ENCODE results near the gene CHID1. TPM values are rescaled to one million over a fixed set of nuclear protein-coding genes. Genes with fewer than 3 reads are reported as not detected.

Gene CHID1
- total RNA-seq, 4 donors from 2014 or later = 75.0 to 144 (median 93.8) TPM

- peaks cover 28 to 36% of the 10 kb centered on the region in 2 donors for H3K36me3 ChIP-seq
- H3K27ac ChIP-seq = no peak overlapping the region
- peaks cover 36 to 44% of the 10 kb centered on the region in 2 donors for H3K4me1 ChIP-seq
- intact Hi-C loops (cut with DNase I) = loop anchor here (10.0 kb wide), 1 partner anchor 91 kb away; the partner anchor contains the start of gene CHID1
- WGBS, 2 donors = 87 to 94% methylated on average over 15 to 37 of the region's 53 CpGs
- no peaks in the 10 kb centered on the region for H3K9me3 ChIP-seq
- H3K27me3 ChIP-seq = no peaks in the 10 kb centered on the region
- TF ChIP-seq CTCF (IDR thresholded peaks at IDR 0.05) (no peak), POLR2A (IDR thresholded peaks at IDR 0.05) (no peak)
- no peak for DNase-seq
- H3K4me3 ChIP-seq (replicated peaks in 1 of 3) = no peak overlapping the region
Measured at GRCh38 chr11:823441-824291, 86.9 kb downstream of the CHID1 start.

DNA sequence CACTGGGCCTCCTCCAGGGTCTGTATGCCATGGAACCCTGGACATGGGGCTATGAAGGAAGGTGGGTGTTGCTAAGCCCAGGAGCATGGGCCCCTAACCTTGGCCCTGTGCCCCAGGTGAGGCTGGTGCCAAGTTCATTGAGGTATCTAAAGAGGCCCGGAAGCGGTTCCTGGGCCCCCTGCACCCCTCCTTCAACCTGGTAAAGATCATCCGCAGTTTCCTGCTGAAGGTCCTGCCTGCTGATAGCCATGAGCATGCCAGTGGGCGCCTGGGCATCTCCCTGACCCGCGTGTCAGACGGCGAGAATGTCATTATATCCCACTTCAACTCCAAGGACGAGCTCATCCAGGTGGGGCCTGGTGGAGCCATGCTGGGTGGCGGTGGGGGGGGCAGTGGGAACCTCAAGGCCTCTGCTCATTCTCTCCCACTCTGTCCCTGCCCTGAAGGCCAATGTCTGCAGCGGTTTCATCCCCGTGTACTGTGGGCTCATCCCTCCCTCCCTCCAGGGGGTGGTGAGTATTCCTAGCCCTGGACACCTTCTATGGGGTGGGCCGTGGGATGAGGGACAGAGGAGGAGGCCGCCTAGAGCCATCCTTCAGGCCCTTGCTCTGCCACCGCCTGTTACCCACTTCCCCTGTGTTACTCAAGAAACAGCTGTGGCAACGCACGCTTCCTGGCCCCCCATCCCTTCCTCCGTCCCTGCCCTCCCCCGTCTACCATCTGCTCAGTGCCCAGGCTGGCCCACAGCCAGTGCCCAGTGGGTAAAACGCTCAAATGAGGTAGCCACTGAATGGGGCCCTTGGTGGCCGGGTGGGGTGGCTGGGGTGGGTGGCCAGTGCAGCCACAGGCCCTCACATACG is 88.9 kb downstream of the CHID1 start:
- no peak for TF ChIP-seq CTCF (IDR thresholded peaks at IDR 0.05)
- TF ChIP-seq POLR2A (IDR thresholded peaks at IDR 0.05) = no peak
- peak overlapping the region in 1 of 3 donors; percentile 89 for H3K4me3 ChIP-seq (replicated peaks in 1 of 3)
- WGBS, 2 donors = 69 to 82% methylated on average over 14 to 22 of the region's 22 CpGs

DNA sequence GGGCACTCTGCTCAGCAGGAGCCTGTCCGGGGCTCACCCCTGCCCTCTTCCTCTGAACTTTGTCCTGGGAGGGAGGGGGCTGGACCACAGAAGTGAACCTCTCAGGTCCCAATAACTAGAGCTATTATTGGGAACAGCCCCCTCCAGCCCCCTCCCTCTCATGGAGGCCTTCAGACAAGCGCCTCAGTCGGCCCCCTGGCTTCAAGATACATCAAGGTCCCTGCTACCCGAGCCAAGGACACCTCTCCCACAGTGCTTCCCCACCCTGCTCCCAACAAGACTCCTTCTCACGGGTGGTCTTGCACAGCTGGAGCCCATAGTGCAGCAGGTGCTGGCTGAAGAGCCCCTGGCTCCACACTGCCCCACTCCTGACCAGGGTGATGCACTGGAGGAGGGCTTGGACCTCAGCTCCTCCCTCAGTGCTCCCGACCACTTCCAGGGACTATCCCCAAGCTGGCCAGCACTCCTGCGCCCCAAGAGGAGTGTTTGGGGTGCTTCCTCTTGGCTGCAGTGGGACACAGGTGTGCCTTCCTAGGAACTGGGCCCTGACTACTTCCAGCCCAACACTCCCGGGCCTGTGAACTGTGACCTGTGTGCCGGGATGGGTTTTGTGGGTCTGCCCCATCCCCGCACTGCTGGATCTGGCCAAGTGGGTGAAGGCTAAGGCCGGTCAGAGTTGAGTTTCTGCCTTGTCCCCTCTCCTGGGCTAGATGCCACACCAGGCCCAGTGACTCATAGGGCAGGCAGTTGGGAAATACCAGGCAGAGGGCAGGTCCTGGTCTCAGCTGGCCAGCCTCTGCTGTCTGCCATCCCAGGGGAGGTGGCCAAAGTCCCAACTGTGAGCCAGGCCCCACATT is 89.7 kb downstream of the CHID1 start:
- H3K4me1 ChIP-seq = peaks cover 21 to 24% of the 10 kb centered on the region in 2 donors
- no peak for TF ChIP-seq CTCF (IDR thresholded peaks at IDR 0.05)
- TF ChIP-seq POLR2A (IDR thresholded peaks at IDR 0.05) = no peak
- peak overlapping the region in 2 of 3 donors; percentile 78 to 98 for H3K27ac ChIP-seq
- H3K36me3 ChIP-seq = peaks cover 28 to 36% of the 10 kb centered on the region in 2 donors
- H3K4me3 ChIP-seq (replicated peaks in 1 of 3) = peak overlapping the region in 2 of 3 donors; percentile 38 to 89
- intact Hi-C loops (cut with DNase I) = loop anchor here (10.0 kb wide), 1 partner anchor 94 kb away; the partner anchor contains the start of gene CHID1
- peak; percentile 69 to 81 for DNase-seq
- WGBS, 2 donors = 41 to 60% methylated on average over 8 to 11 of the region's 11 CpGs
- no peaks in the 10 kb centered on the region for H3K9me3 ChIP-seq
- H3K27me3 ChIP-seq = no peaks in the 10 kb centered on the region

More for the DNA sequence above, 88.9 kb downstream of the CHID1 start:
- no peaks in the 10 kb centered on the region for H3K9me3 ChIP-seq
- H3K27ac ChIP-seq = peak overlapping the region in 1 of 3 donors; percentile 78
- DNase-seq = no peak
- H3K4me1 ChIP-seq = peaks cover 25 to 30% of the 10 kb centered on the region in 2 donors
- no peaks in the 10 kb centered on the region for H3K27me3 ChIP-seq
- intact Hi-C loops (cut with DNase I) = loop anchor here (10.0 kb wide), 1 partner anchor 93 kb away; the partner anchor contains the start of gene CHID1
- H3K36me3 ChIP-seq = peaks cover 28 to 36% of the 10 kb centered on the region in 2 donors

DNA sequence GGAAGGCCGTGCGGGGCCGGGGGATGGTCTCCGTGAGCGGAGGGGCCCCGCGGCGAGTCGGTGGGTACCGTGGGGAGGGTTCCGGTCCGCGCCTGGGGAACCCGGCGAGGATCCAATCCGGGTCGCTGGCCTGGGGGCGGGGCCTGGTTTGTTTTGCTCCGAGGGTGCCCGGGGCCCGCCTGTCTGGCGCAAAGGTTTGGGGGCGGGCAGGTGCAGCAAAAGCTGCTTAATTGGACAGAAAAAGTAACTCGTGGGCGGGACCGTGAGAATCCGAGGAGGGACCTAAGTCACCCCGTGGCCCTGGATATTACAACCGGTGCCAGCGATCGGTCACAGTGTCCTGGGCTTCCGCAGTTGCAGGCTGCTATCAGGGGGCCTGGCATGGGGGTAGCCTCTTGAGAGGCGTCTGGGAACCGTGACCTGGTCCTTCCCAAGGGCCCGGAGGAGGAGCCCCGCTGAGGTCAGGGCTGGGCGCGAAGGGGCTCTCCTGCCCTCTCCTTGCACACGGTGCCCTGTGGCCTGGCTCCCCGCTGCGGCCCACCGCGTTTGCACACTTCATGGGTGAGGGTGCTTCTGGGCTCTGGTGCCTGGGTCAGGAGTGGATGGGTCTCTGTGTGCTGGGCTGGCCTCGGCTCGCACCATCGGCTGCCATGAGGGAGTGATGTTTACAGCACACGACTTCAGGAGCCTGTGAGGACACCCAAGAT is 90.5 kb downstream of the CHID1 start:
- intact Hi-C loops (cut with DNase I) = loop anchor here (10.0 kb wide), 1 partner anchor 95 kb away; the partner anchor contains the start of gene CHID1
- Histone ChIP-seq H3K9me3 (no peaks in the 10 kb centered on the region), H3K4me3 (replicated peaks in 1 of 3) (peak overlapping the region; percentile 38 to 100 (median 89)), H3K27ac (peak overlapping the region; percentile 78 to 99 (median 98)), H3K4me1 (peaks cover 21 to 24% of the 10 kb centered on the region in 2 donors), H3K36me3 (peaks cover 25 to 30% of the 10 kb centered on the region in 2 donors), H3K27me3 (no peaks in the 10 kb centered on the region)
- peak in 1 of 2 donors; percentile 36 for TF ChIP-seq POLR2A (IDR thresholded peaks at IDR 0.05)
- TF ChIP-seq CTCF (IDR thresholded peaks at IDR 0.05) = no peak
- 0 to 2% methylated on average over 1 to 19 of the region's 47 CpGs for WGBS, 2 donors
- DNase-seq = peak; percentile 98
